Lung (tissue), 12 donors: ENCODE measurements around the gene MARK3. TPM values are rescaled to one million over a fixed set of nuclear protein-coding genes. Genes with fewer than 3 reads are reported as not detected.

Source experiments
- ATAC-seq: fragments of 200-7000 bp; cut with Tn5 transposase; one replicate; pipeline ENCODE4 v1.9.1; 2020; ENCODE audit warnings: moderate number of reproducible peaks; ENCODE audit not compliant: insufficient read depth, low FRiP score
- DNase-seq, 3 donors: peaks; one replicate each; pipeline ENCODE4 v3.0.0-alpha.2; 2013 to 2017
- H3K27ac ChIP-seq, 2 donors: one replicate each; pipeline ENCODE4 v1.5.1; 2013; ENCODE audit warnings: mild to moderate bottlenecking in 2 of 2, moderate library complexity in 2 of 2, control low read depth in 1 of 2, inconsistent platforms in 1 of 2, low read depth in 1 of 2, low read length in 1 of 2
- H3K27me3 ChIP-seq, 3 donors: one replicate each; pipeline ENCODE4 v1.5.1; 2013; ENCODE audit warnings: low read length in 2 of 3; ENCODE audit not compliant: control insufficient read depth in 3 of 3, insufficient read depth in 3 of 3
- H3K36me3 ChIP-seq, 4 donors: one replicate each; pipeline ENCODE4 v1.5.1; 2013; ENCODE audit warnings: low read length in 4 of 4, mild to moderate bottlenecking in 1 of 4, moderate library complexity in 1 of 4; ENCODE audit not compliant: control insufficient read depth in 4 of 4, insufficient read depth in 4 of 4
- H3K4me1 ChIP-seq, 5 donors: one replicate each; pipeline ENCODE4 v1.5.1; 2013; ENCODE audit warnings: low read length in 5 of 5, mild to moderate bottlenecking in 2 of 5, moderate library complexity in 1 of 5; ENCODE audit not compliant: control insufficient read depth in 5 of 5, insufficient read depth in 5 of 5
- H3K4me3 ChIP-seq: one replicate; pipeline ENCODE4 v1.5.1; 2013; ENCODE audit warnings: mild to moderate bottlenecking, control low read depth, moderate library complexity
- H3K9ac ChIP-seq, 2 donors: one replicate each; pipeline ENCODE4 v1.5.1; 2013; ENCODE audit warnings: low read length in 2 of 2, control low read depth in 1 of 2; ENCODE audit not compliant: insufficient read depth in 1 of 2
- H3K9me3 ChIP-seq, 4 donors: one replicate each; pipeline ENCODE4 v1.5.1; 2013; ENCODE audit warnings: low read length in 3 of 4, mild to moderate bottlenecking in 1 of 4, moderate library complexity in 1 of 4; ENCODE audit not compliant: control insufficient read depth in 4 of 4, insufficient read depth in 3 of 4
- WGBS, 2 donors: extraction: QIAGEN DNeasy Blood & Tissue Kit; methylation state at CpG; one replicate each; pipeline ENCODE4 v1.1.7; 2013; 5-methylcytosine and 5-hydroxymethylcytosine counted together
- polyA plus RNA-seq, 2 donors: library from polyadenylated mRNA; stranded (reverse); fragments of 200-250 nt; gene quantifications; one replicate each; pipeline ENCODE4 v1.2.1, GENCODE V29; 2013
- total RNA-seq, 2 donors: library from RNA; depleted of rRNA in 1 of 2; stranded (reverse); fragments of >200 nt in 1 of 2; gene quantifications; one replicate each; pipeline ENCODE4 v1.2.1, GENCODE V29; 2014 to 2021
- TF ChIP-seq, protein P1 (sequence below): IDR thresholded peaks from 2 replicates; pipeline ENCODE4 v1.5.1; 2012; ENCODE audit warnings: mild to moderate bottlenecking; ENCODE audit errors: control extremely low read depth, extremely low read depth
- donor health status: control.
- donor health status: control.
- donor health status: Bipolar disorder and iron deficiency.
- donor health status: healthy.
- donor health status: DM: yes; HTN: yes; CAD: no.

MARK3 gene
- total and polyA plus RNA-seq, 4 donors: 56.2 to 177 (median 101) TPM

DNA sequence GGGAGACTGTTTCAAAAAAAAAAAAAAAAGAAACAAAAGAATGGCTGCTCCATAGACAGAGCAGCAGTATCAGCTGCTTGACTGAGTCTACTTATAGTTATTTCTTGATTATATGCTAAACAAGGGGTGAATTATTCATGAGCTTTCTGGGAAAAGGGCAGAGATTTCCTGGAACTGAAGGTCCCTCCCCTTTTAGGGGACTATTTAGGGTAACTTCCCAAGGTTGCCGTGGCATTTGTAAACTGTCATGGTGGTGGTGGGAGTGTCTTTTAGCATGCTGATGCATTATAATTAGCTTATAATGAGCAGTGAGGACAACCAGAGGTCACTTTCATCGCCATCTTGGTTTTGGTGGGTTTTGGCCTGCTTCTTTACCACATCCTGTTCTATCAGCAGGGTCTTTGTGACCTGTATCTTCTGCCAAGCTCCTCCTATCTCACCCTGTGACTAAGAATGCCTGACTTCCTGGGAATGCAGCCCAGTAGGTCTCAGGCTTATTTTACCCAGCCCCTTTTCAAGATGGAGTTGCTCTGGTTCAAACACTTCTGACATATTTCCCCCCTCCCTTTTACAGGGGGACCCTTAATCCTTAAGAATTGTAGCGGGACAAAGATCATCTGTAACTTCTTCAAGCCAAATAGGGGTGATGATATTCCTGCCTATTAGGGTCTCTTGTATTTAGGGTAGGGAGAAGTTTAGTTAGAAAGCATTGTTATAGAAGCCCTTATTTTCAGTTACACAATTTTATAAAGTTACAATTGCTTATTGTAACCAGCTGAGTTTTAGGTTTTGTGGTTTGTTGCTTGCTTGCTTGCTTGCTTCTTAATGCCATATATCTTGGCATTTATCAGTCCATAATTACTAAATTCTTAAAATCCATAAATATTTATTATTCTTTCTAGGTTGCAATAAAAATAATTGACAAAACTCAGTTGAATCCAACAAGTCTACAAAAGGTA lies 42.5 kb downstream of the MARK3 start:
- DNase-seq: peak; percentile 63 to 84 (median 72)
- Histone ChIP-seq H3K27ac (peak overlapping the region; percentile 59 to 76), H3K9me3 (no peaks in the 10 kb centered on the region), H3K27me3 (no peaks in the 10 kb centered on the region), H3K9ac (no peak overlapping the region), H3K4me1 (peaks cover 0 to 37% (median 7%) of the 10 kb centered on the region in 5 donors), H3K36me3 (peaks cover 0 to 5% (median 2%) of the 10 kb centered on the region in 4 donors), H3K4me3 (no peak overlapping the region)
- no peak for ATAC-seq
- 51 to 59% methylated on average over 3 of the region's 3 CpGs for WGBS, 2 donors
- TF ChIP-seq, protein P1, sequence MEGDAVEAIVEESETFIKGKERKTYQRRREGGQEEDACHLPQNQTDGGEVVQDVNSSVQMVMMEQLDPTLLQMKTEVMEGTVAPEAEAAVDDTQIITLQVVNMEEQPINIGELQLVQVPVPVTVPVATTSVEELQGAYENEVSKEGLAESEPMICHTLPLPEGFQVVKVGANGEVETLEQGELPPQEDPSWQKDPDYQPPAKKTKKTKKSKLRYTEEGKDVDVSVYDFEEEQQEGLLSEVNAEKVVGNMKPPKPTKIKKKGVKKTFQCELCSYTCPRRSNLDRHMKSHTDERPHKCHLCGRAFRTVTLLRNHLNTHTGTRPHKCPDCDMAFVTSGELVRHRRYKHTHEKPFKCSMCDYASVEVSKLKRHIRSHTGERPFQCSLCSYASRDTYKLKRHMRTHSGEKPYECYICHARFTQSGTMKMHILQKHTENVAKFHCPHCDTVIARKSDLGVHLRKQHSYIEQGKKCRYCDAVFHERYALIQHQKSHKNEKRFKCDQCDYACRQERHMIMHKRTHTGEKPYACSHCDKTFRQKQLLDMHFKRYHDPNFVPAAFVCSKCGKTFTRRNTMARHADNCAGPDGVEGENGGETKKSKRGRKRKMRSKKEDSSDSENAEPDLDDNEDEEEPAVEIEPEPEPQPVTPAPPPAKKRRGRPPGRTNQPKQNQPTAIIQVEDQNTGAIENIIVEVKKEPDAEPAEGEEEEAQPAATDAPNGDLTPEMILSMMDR: no peak

DNA sequence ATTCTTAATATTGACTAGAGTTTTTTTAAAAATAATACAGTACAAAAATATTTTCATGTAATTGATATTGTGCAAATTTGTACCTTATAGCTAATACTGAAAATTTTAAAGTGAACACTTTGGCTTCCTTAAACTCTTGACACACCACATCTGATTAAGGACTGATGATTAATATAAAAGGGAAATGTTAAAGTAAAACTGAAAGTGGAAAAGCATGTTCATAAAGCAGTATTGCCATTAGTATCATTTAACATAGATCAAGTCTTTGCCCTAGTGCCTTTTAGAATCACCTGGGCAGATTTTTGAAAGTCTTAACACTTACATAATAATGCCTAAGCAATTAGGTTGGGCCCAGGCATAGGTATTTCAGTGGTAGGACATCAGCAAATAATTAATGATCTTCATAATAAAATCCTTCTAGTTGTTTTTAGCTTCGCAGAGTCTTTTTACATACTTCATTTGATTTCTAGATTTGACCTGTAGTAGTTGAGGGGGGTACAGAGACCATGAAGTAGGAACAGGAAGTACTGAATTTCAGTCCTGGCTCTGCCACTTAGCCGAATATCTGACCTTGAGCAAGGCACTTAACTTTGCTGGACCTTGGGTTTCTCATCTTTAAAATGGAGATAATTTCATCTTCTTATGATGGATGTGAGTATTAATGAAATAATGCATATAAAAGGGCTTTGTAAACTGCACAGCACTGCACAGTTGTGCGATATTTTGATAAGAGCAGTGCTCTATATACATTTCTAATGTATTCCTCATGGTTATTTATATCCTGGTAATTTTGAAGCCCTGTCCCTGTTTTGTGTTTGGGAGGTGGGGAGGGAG lies 43.7 kb downstream of the MARK3 start:
- Histone ChIP-seq H3K27ac (peak overlapping the region in 1 of 2 donors; percentile 45), H3K4me1 (peaks cover 0 to 27% (median 7%) of the 10 kb centered on the region in 5 donors), H3K9me3 (no peaks in the 10 kb centered on the region), H3K36me3 (peaks cover 0 to 5% (median 3%) of the 10 kb centered on the region in 4 donors), H3K9ac (no peak overlapping the region), H3K4me3 (no peak overlapping the region), H3K27me3 (no peaks in the 10 kb centered on the region)
- ATAC-seq (no peak), DNase-seq (no peak)
- 68 to 69% methylated on average over 3 of the region's 3 CpGs for WGBS, 2 donors
- TF ChIP-seq, protein P1: no peak

DNA sequence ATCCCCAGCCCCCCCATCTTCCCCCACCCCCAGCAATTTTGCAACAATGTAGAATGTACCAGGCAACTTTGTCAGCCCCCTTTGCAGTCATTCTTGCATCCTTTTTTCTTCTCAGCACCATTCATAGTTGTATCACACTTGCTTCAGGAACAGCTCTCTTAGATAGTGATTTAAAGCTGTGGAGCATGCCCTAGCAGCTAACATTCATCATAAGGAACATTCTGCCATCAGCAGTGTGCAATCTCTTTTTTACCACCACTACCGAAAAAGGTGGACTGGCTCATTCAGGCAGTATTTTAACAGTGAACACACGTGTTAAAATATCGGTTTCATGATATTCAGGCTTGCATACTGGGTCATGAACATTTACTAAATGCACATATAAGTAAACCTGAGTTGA lies 45.1 kb downstream of the MARK3 start:
- TF ChIP-seq, protein P1: no peak
- DNase-seq (no peak), ATAC-seq (no peak)
- no peak overlapping the region for H3K4me3 ChIP-seq
- H3K27me3 ChIP-seq: no peaks in the 10 kb centered on the region
- H3K27ac ChIP-seq: no peak overlapping the region
- H3K9ac ChIP-seq: no peak overlapping the region
- no peaks in the 10 kb centered on the region for H3K9me3 ChIP-seq
- H3K36me3 ChIP-seq: peaks cover 5 to 6% (median 6%) of the 10 kb centered on the region in 4 donors
- peaks cover 0 to 37% (median 7%) of the 10 kb centered on the region in 5 donors for H3K4me1 ChIP-seq
- WGBS, 2 donors: 93 to 96% methylated on average over 3 of the region's 3 CpGs
